Ramos (cell line): ENCODE results near the gene FSTL3.

Experiments
- in situ Hi-C: fragments of 300-500 bp; cut with MboI; formaldehyde crosslinking; loops from one replicate; pipeline ENCODE4 v1.14.3; 2022; ENCODE audit warnings: low sequenced_read_pairs; ENCODE audit not compliant: unreplicated experiment

The FSTL3 gene

GRCh38 chr19:660793-661426, 15.3 kb upstream of the FSTL3 start:
- in situ Hi-C loops = no loop called here

DNA sequence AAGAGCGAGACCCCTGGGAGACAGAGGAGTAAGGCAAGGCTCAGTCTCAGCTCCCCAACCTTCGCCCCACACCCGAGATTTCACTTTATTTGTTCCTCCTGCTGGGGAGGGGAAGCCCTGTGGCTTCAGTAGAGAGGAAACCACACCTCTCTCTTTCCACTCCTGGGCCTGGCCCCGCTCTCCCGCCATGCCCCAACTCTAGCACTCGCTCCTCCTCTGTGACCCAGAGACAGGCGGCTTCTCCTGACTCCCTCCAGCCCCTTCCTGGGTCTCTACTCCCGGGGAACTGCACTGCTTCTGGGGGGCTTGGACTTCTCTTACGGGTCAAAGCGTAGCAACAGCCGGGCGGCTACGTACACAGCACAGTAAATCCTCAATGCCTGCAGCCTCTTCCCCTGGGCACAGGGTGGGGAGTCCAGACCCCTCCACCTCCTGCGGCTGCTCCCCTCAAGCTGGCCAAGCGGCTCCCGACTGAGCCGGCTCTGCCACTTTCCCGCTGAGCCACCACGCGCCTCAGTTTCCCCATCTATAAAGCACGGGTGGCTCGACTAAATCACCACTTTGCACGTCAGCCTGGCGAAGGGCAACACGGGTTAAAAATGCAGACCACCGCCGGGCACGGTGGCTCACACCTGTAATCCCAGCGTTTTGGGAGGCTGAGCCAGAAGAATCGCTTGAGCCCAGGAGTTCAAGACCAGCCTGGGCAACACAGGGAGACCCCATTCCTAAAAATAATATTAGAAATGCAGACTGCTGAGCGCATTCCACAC, 14.6 kb upstream of the FSTL3 start:
- in situ Hi-C loops = no loop called here

- in situ Hi-C loops = no loop called here
Observed at GRCh38 chr19:662207-662961, 13.8 kb upstream of the FSTL3 start.

DNA sequence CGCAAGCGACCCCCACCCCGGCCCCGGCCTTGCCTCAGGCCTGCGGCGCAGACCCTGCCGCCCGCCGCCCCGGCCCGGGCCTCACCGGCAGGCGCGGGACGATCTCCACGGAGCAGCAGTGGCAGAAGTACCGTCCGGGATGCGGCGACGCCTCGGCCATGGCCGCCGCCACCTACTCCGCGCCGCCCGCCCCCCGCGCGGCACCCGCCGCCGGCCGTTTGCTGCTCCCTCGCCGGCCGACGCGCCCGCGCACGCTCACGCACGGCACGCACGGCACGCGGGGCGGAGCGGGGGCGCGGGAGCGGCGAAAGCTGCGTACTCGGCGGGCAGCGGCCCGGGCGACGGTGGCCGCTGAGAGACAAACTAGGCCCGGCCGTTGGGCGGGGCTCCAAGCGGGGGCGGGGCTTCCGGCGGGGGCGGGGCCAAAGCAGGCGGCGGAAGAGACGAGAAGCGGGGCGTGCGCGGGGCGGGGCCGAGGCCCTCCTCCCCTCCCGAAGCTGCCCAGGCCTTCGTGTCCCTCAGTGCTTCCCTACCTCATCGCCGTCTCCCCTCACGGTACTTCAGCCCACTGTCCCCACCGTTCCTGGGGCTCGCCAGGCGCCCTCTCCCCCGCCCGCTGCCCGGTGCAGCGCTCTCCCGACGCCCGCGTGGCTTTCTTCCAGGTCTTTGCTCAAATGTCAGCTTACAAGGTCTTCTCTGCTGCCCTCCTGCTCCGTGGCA, 13.1 kb upstream of the FSTL3 start, which contains the start of gene RNF126:
Gene RNF126, minus strand, starts transcription at position 253 of the 720 bp plus-strand sequence. Its CDS starts 93 bp downstream, at position 160.
- in situ Hi-C loops = no loop called here

DNA sequence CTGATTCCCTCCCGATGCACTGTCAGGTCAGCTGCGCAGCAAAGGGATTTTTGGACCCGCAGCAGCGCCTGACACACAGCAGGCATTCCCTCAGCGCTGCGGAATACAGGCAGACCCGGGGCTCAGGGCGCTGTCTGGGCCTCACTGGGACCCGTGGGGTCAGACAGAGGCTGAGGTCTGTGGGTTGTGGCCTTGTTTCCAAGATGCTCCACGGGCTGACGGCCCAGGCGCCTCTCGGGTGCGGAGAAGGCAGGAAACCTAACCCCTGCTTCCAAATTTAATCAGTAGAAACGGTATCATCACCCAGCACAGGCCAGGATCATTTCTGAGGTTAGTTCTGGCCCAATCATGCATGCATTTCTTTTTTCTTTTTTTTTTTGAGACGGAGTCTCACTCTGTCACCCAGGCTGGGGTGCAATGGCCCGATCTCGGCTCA, 12.5 kb upstream of the FSTL3 start:
- in situ Hi-C loops = no loop called here

DNA sequence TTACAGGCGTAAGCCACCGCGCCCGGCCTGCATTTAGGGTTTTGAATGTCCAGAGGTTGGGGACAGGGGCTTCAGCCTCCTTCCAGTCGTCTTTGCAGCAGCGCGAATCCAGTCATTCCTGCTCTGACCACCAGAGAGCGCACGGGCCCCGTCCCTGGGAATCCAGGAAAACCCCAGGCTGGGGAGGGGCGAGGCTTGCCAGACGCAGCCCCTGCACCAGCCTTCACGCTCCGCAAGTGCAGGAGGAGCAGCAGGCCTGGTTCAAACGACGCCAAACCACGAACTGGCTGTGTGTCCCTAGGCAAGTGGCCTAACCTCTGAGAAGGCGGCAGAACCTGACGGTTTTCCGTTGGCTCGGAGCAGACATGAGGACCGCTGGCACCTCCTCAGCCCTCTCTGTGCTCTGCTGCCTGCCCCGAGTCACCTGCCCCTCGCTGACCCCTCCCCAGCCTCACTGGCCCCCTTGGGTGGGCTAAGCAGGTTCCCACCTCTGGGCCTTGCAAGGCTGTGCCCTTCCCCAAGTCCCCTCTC, 11.2 kb upstream of the FSTL3 start:
- in situ Hi-C loops = loop anchor here (5.0 kb wide), 1 partner anchor 67 kb away; no protein-coding TSS in a partner anchor

DNA sequence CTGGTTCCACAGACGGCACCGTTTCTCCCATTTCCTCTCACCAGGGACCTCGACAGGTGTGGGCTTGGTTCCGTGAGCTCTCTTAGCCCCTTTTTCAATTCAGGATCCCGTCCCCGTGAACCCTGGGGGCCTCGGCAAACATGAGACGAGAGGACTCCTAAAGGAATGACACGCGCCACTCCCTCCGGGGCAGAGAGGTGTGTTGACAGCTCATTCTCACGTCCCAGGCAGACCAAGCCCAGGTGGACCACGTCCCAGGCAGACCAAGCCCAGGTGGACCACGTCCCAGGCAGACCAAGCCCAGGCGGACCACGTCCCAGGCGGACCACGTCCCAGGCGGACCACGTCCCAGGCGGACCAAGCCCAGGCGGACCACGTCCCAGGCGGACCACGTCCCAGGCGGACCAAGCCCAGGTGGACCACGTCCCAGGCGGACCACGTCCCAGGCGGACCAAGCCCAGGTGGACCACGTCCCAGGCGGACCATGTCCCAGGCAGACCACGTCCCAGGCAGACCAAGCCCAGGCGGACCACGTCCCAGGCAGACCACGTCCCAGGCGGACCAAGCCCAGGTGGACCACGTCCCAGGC, 9.1 kb upstream of the FSTL3 start:
- in situ Hi-C loops = loop anchor here (5.0 kb wide), 1 partner anchor 65 kb away; no protein-coding TSS in a partner anchor

GRCh38 chr19:668675-669434, 7.3 kb upstream of the FSTL3 start:
- in situ Hi-C loops = loop anchor here (5.0 kb wide), 1 partner anchor 63 kb away; no protein-coding TSS in a partner anchor

GRCh38 chr19:670609-671075, 5.5 kb upstream of the FSTL3 start:
- in situ Hi-C loops = no loop called here

GRCh38 chr19:674282-675151, 1.7 kb upstream of the FSTL3 start:
- in situ Hi-C loops = no loop called here

GRCh38 chr19:676007-676338, 219 bp upstream of the FSTL3 start:
- in situ Hi-C loops = no loop called here

GRCh38 chr19:677201-677600, 1.0 kb downstream of the FSTL3 start:
- in situ Hi-C loops = no loop called here

- in situ Hi-C loops = no loop called here
Observed at GRCh38 chr19:677601-678436, 1.6 kb downstream of the FSTL3 start.

- in situ Hi-C loops = no loop called here
Observed at GRCh38 chr19:678791-679388, 2.7 kb downstream of the FSTL3 start.

DNA sequence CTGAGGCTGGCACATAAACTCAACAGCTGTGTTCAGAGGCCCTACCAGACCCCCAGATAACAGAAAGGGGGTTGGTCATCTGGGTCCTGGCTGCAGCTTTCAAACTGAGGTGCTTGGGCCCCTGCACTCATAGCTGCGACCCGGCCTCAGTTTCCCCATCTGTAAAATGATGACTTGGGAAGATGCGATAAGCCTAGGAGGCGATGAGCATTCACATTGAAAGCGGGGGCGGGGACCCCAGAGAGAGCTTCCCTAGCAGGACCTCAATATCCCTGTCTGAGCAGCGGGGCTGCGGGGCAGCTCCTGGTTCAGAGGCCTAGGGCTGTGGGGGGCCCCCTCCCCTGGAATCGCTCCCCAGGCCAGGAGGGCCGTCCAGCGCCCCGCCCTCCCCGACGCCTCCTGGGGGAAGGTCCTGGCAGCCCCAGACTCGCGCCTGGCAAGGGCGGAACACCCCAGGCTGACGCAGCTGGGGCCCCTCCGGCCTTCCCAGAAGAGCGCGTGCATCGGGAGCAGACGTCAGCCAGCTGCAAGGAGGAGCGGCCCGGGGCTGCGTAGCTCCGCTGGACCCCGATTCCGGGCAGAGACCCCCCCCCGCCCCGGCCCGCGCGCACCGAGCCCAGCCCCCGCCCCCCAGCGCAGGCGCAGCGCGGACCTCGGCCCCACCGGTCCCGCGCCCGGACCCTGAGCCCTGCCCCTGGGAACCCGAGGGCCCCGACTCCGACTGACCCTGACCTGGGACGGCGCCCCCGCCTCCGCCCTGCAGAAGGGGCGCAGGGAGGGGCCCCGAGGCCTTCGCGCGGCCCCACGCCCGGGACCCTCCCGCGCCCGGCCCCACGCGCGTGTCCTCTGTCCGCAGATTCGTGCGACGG, 3.5 kb downstream of the FSTL3 start:
- in situ Hi-C loops = no loop called here
